ENCODE data around the gene CDADC1.

Gene CDADC1

GRCh38 chr13:49308921-49309408, 61.2 kb downstream of the CDADC1 start:
- no peaks in the 10 kb centered on the region for H3K4me1 ChIP-seq (ENCODE audit: control insufficient read depth in 1 of 2, insufficient read depth in 1 of 2, low read depth in 1 of 2, low read length in 1 of 2)
- TF ChIP-seq, protein P1, sequence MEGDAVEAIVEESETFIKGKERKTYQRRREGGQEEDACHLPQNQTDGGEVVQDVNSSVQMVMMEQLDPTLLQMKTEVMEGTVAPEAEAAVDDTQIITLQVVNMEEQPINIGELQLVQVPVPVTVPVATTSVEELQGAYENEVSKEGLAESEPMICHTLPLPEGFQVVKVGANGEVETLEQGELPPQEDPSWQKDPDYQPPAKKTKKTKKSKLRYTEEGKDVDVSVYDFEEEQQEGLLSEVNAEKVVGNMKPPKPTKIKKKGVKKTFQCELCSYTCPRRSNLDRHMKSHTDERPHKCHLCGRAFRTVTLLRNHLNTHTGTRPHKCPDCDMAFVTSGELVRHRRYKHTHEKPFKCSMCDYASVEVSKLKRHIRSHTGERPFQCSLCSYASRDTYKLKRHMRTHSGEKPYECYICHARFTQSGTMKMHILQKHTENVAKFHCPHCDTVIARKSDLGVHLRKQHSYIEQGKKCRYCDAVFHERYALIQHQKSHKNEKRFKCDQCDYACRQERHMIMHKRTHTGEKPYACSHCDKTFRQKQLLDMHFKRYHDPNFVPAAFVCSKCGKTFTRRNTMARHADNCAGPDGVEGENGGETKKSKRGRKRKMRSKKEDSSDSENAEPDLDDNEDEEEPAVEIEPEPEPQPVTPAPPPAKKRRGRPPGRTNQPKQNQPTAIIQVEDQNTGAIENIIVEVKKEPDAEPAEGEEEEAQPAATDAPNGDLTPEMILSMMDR (IDR thresholded peaks at IDR 0.05): no peak

DNA sequence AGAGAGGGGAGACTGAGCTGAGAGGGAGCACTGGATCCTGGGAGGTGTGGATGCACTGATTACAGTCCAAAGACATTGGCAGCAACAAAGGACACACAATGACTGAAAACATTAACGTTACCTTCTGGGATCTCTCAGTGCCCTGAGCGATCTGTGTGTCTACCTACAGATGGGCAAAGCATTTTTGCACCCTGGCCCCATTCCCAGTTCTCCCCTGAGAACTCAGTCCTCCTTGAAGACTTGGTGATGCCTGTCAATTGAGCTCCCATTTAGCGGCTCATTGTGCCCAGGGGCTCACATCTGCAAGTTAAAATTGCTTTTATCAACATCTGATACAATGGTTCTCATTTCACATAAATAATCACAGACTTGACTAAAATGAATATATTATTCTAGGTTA, 62.5 kb downstream of the CDADC1 start:
- Histone ChIP-seq H3K4me1 (ENCODE audit: control insufficient read depth in 1 of 2, insufficient read depth in 1 of 2, low read depth in 1 of 2, low read length in 1 of 2) (no peaks in the 10 kb centered on the region), H3K9me3 (no peaks in the 10 kb centered on the region), H3K27ac (no peak overlapping the region), H3K27me3 (no peaks in the 10 kb centered on the region), H3K4me3 (ENCODE audit: low read depth in 1 of 2, low read length in 1 of 2) (no peak overlapping the region), H3K36me3 (peaks cover 8% of the 10 kb centered on the region)
- TF ChIP-seq, protein P1 (IDR thresholded peaks at IDR 0.05): no peak

More at GRCh38 chr13:49308921-49309408, 61.2 kb downstream of the CDADC1 start:
- Histone ChIP-seq H3K27me3 (no peaks in the 10 kb centered on the region), H3K9me3 (no peaks in the 10 kb centered on the region), H3K4me3 (ENCODE audit: low read depth in 1 of 2, low read length in 1 of 2) (no peak overlapping the region), H3K36me3 (peaks cover 8% of the 10 kb centered on the region), H3K27ac (no peak overlapping the region)

- Histone ChIP-seq H3K27me3 (no peaks in the 10 kb centered on the region), H3K36me3 (peaks cover 8% of the 10 kb centered on the region), H3K27ac (no peak overlapping the region), H3K9me3 (no peaks in the 10 kb centered on the region), H3K4me1 (ENCODE audit: control insufficient read depth in 1 of 2, insufficient read depth in 1 of 2, low read depth in 1 of 2, low read length in 1 of 2) (no peaks in the 10 kb centered on the region), H3K4me3 (ENCODE audit: low read depth in 1 of 2, low read length in 1 of 2) (no peak overlapping the region)
- TF ChIP-seq, protein P1 (IDR thresholded peaks at IDR 0.05): no peak
Measured at GRCh38 chr13:49311816-49312215, 64.1 kb downstream of the CDADC1 start.

GRCh38 chr13:49314344-49314882, 66.7 kb downstream of the CDADC1 start:
- no peak overlapping the region for H3K4me3 ChIP-seq (ENCODE audit: low read depth in 1 of 2, low read length in 1 of 2)
- TF ChIP-seq, protein P1 (IDR thresholded peaks at IDR 0.05): no peak
- no peak overlapping the region for H3K27ac ChIP-seq
- H3K4me1 ChIP-seq (ENCODE audit: control insufficient read depth in 1 of 2, insufficient read depth in 1 of 2, low read depth in 1 of 2, low read length in 1 of 2): no peaks in the 10 kb centered on the region
- H3K9me3 ChIP-seq: no peaks in the 10 kb centered on the region
- no peaks in the 10 kb centered on the region for H3K27me3 ChIP-seq
- peaks cover 8% of the 10 kb centered on the region for H3K36me3 ChIP-seq

GRCh38 chr13:49315036-49315565, 67.4 kb downstream of the CDADC1 start:
- H3K4me1 ChIP-seq (ENCODE audit: control insufficient read depth in 1 of 2, insufficient read depth in 1 of 2, low read depth in 1 of 2, low read length in 1 of 2): no peaks in the 10 kb centered on the region
- TF ChIP-seq, protein P1 (IDR thresholded peaks at IDR 0.05): no peak
- H3K27me3 ChIP-seq: no peaks in the 10 kb centered on the region
- H3K27ac ChIP-seq: no peak overlapping the region
- no peaks in the 10 kb centered on the region for H3K9me3 ChIP-seq
- peaks cover 3% of the 10 kb centered on the region for H3K36me3 ChIP-seq
- H3K4me3 ChIP-seq (ENCODE audit: low read depth in 1 of 2, low read length in 1 of 2): no peak overlapping the region

All from neutrophil (primary cell).